GM12873 (cell line): ENCODE results near the gene MARK1.

Source experiments
- CTCF ChIP-seq: IDR thresholded peaks from 2 replicates; pipeline ENCODE4 v1.5.1; 2012; ENCODE audit warnings: low read depth, mild to moderate bottlenecking, moderate library complexity, low read length, control low read depth; ENCODE audit not compliant: insufficient read depth; ENCODE audit errors: missing control alignments

Gene MARK1

GRCh38 chr1:220497220-220497947 lies 30.6 kb upstream of the MARK1 start:
- no peak for TF ChIP-seq CTCF

- no peak for TF ChIP-seq CTCF
These were observed 29.7 kb upstream of the MARK1 start for GRCh38 chr1:220498188-220498587.

- no peak for TF ChIP-seq CTCF
These were observed 27.6 kb upstream of the MARK1 start for GRCh38 chr1:220500372-220500771.

GRCh38 chr1:220504329-220504728 lies 23.6 kb upstream of the MARK1 start:
- no peak for TF ChIP-seq CTCF

GRCh38 chr1:220507085-220507484 lies 20.9 kb upstream of the MARK1 start:
- no peak for TF ChIP-seq CTCF

- TF ChIP-seq CTCF, result no peak
These were observed 16.8 kb upstream of the MARK1 start for GRCh38 chr1:220511179-220511578.

GRCh38 chr1:220511785-220512184 lies 16.2 kb upstream of the MARK1 start:
- no peak for TF ChIP-seq CTCF
